Cardiac fibroblast (primary cell): ENCODE results near the gene CYP27B1.

ENCODE experiments used
- DNase-seq, 2 donors: peaks; one replicate each; pipeline versions ENCODE4 v3.0.0 to v3.0.0-alpha.2; 2010; ENCODE audit warnings: low read depth in 2 of 2
- H3K4me3 ChIP-seq, 2 donors: replicated peaks in 1 of 2; 1 replicate in 1 of 2; 2 replicates in 1 of 2; pipeline ENCODE4 v1.5.1; 2011; ENCODE audit warnings: low read depth in 2 of 2, low read length in 2 of 2, mild to moderate bottlenecking in 2 of 2, moderate library complexity in 1 of 2
- CTCF ChIP-seq: IDR thresholded peaks from one replicate; pipeline ENCODE4 v1.5.1; 2011; ENCODE audit warnings: low read depth, mild to moderate bottlenecking, low read length, inconsistent platforms

CYP27B1 gene

GRCh38 chr12:57735198-57735855, 31.6 kb downstream of the CYP27B1 start:
- H3K4me3 ChIP-seq = no peak overlapping the region
- DNase-seq = no peak
- TF ChIP-seq CTCF = no peak

- TF ChIP-seq CTCF = no peak
- H3K4me3 ChIP-seq = no peak overlapping the region
- no peak for DNase-seq
These were observed 32.3 kb downstream of the CYP27B1 start for GRCh38 chr12:57734591-57734990.

- no peak overlapping the region for H3K4me3 ChIP-seq
- TF ChIP-seq CTCF = no peak
- no peak for DNase-seq
These were observed 33.0 kb downstream of the CYP27B1 start for GRCh38 chr12:57733928-57734327.

- peak in 1 of 2 donors; percentile 28 for DNase-seq
- no peak overlapping the region for H3K4me3 ChIP-seq
- no peak for TF ChIP-seq CTCF
These were observed 33.9 kb downstream of the CYP27B1 start for GRCh38 chr12:57732726-57733593.

- no peak for DNase-seq
- no peak for TF ChIP-seq CTCF
- no peak overlapping the region for H3K4me3 ChIP-seq
These were observed 34.6 kb downstream of the CYP27B1 start for GRCh38 chr12:57732270-57732669.

GRCh38 chr12:57731411-57732080, 35.3 kb downstream of the CYP27B1 start:
- no peak for DNase-seq
- no peak overlapping the region for H3K4me3 ChIP-seq
- no peak for TF ChIP-seq CTCF
